Measurements from ENCODE around the gene GSS.

- TF ChIP-seq POLR2A (IDR thresholded peaks at IDR 0.05) (no peak), CTCF (IDR thresholded peaks at IDR 0.05) (no peak), POLR2AphosphoS5 (IDR thresholded peaks at IDR 0.05; ENCODE audit: insufficient read depth in 1 of 2, low read depth in 1 of 2) (no peak)
These were observed 39.0 kb upstream of the GSS start for GRCh38 chr20:34994509-34995131.
